Bronchial epithelial cell (primary cell): ENCODE data around the gene MCM7. TPM values are rescaled to one million over a fixed set of nuclear protein-coding genes. Genes with fewer than 3 reads are reported as not detected.
"Not testable (repeated sequence)": the region's sequence is repeated elsewhere in the genome, so short reads cannot be mapped to it uniquely, and the experiment has no call there.

Experiments used
- DNase-seq: peaks from one replicate; pipeline ENCODE4 v3.0.0-alpha.2; 2010; ENCODE audit warnings: low read depth
- FAIRE-seq: peaks from 2 replicates; lab custom pipeline; 2011; peaks lifted over from hg19 to GRCh38; lab: Jason Lieb, UNC
- H3K27me3 ChIP-seq: 2 replicates; pipeline ENCODE4 v1.5.1; 2011; ENCODE audit warnings: low read length; ENCODE audit not compliant: control insufficient read depth, insufficient read depth
- H3K36me3 ChIP-seq: 2 replicates; pipeline ENCODE4 v1.5.1; 2011; ENCODE audit warnings: low read length; ENCODE audit not compliant: control insufficient read depth, insufficient read depth
- H3K4me3 ChIP-seq: 2 replicates; pipeline ENCODE4 v1.5.1; 2011; ENCODE audit warnings: mild to moderate bottlenecking, low read depth, low read length, control low read depth
- total RNA-seq: library from RNA; depleted of rRNA; stranded (reverse); fragments of >200 nt; gene quantifications from 2 replicates; pipeline ENCODE4 v1.2.1, GENCODE V29; 2014
- TF ChIP-seq, protein P1 (sequence below): IDR thresholded peaks from 2 replicates; pipeline ENCODE4 v1.5.1; 2011; ENCODE audit warnings: mild to moderate bottlenecking, moderate library complexity, low read length, control low read depth, inconsistent platforms; ENCODE audit not compliant: insufficient read depth, severe bottlenecking

Gene MCM7
- total RNA-seq, 1 donor from 2014 or later, result 46.1 TPM

DNA sequence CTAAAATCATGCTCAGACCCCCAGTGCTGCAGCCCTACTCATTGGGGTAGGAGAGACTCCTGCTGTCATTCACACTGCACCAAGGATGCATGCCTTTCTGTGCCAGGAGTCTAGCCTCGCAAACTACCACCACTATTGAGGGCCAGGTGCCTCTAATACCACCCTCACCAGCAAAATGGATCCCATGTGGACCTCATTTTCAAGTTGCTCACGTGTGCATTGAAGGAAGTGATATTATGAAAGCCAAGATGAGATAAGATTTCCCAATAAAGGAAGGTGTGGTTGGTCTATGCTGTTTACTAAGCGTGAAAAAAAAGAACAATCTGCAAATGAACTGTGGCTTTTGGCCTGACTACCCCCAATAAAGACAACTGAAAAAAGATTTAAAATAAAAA lies 40.4 kb upstream of the MCM7 start:
- no peaks in the 10 kb centered on the region for H3K27me3 ChIP-seq
- TF ChIP-seq, protein P1, sequence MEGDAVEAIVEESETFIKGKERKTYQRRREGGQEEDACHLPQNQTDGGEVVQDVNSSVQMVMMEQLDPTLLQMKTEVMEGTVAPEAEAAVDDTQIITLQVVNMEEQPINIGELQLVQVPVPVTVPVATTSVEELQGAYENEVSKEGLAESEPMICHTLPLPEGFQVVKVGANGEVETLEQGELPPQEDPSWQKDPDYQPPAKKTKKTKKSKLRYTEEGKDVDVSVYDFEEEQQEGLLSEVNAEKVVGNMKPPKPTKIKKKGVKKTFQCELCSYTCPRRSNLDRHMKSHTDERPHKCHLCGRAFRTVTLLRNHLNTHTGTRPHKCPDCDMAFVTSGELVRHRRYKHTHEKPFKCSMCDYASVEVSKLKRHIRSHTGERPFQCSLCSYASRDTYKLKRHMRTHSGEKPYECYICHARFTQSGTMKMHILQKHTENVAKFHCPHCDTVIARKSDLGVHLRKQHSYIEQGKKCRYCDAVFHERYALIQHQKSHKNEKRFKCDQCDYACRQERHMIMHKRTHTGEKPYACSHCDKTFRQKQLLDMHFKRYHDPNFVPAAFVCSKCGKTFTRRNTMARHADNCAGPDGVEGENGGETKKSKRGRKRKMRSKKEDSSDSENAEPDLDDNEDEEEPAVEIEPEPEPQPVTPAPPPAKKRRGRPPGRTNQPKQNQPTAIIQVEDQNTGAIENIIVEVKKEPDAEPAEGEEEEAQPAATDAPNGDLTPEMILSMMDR, result no peak
- DNase-seq (no peak), FAIRE-seq (no peak)
- H3K4me3 ChIP-seq, result no peak overlapping the region
- H3K36me3 ChIP-seq, result no peaks in the 10 kb centered on the region

DNA sequence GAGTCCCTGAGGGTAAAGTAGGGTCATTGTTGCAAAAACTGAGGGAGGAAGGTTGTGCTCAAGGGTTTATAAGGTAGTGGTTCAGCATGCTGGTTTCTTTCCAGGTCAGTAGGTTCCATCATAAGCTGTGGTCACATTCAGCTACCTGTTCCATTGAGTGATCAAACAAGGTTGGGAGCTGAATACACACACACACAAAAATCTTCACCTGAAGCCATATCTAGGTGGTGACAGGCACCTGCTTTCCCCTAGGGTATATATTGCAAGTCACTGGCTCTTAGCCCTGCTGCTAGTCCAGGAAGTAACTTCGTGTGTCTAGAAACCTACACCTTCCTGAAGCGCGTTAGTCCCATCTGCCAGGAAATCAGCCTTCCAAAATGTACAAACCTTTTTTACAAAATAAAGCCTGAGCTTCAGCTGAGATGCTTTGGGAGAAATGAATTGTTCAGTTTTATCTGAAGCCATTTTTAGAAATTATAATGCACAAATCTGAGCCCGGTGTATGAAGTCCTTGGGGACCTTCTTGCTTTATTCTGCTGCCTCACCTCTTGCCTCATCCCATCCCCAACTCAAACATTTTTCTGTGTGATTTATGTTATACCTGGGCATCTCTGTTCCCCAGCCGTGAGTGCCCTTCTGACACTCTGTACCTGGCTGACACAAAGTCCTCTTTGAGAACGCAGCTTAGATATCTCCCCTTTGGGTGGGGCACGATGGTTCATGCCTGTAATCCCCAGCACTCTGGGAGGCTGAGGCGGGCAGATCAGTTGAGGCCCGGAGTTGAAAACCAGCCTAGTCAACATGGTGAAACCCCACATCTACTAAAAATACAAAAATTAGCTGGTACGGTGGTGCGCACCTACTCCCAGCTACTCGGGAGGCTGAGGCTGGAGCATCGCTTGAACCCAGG lies 36.9 kb upstream of the MCM7 start:
- DNase-seq (no peak), FAIRE-seq (no peak)
- Histone ChIP-seq H3K36me3 (no peaks in the 10 kb centered on the region), H3K4me3 (no peak overlapping the region), H3K27me3 (no peaks in the 10 kb centered on the region)
- TF ChIP-seq, protein P1, result no peak

DNA sequence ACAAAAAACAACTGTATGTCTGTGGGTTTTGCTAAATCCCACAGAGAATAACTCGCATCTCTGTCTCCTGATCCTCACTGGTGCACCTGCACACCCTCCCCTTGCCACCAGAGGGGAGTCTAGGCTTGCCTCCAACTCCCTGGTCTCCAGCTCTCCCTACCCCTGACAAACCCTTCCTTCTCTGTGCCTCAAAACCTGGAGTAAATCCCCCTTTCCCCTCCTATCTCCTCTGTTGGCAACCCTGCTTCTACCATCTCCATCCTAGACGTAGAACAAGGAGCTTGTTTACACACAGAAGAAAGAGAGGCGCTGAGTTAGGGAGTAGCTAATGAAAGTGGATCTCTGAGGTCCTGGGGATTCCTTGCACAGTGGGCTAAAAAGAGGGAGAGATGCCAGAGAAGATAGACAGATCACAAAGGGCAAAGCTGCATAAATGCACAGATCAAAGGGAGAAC lies 31.5 kb upstream of the MCM7 start:
- H3K27me3 ChIP-seq, result no peaks in the 10 kb centered on the region
- DNase-seq (peak; percentile 48), FAIRE-seq (no peak)

DNA sequence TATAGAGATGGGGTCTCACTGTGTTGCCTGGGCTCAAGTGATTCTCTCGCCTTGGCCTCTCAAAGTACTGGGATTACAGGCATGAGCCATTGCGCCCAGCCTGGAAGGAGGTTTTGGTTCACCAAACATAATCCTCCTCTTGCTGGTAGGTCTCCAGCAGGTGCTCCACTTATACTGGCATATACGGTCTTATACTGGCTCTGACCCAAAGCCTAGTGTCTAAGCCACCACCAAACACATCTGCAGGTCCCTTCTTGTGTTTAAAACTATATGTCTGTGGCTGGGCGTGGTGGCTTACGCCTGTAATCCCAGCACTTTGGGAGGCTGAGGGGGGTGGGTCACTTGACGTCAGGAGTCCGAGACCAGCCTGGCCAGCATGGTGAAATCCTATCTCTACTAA lies 30.9 kb upstream of the MCM7 start:
- DNase-seq (no peak), FAIRE-seq (no peak)
- no peak overlapping the region for H3K4me3 ChIP-seq
- no peaks in the 10 kb centered on the region for H3K36me3 ChIP-seq
- TF ChIP-seq, protein P1, result no peak
- H3K27me3 ChIP-seq, result no peaks in the 10 kb centered on the region

More for the DNA sequence above, 31.5 kb upstream of the MCM7 start:
- TF ChIP-seq, protein P1, result peak; percentile 97
- H3K36me3 ChIP-seq, result no peaks in the 10 kb centered on the region
- H3K4me3 ChIP-seq, result no peak overlapping the region

DNA sequence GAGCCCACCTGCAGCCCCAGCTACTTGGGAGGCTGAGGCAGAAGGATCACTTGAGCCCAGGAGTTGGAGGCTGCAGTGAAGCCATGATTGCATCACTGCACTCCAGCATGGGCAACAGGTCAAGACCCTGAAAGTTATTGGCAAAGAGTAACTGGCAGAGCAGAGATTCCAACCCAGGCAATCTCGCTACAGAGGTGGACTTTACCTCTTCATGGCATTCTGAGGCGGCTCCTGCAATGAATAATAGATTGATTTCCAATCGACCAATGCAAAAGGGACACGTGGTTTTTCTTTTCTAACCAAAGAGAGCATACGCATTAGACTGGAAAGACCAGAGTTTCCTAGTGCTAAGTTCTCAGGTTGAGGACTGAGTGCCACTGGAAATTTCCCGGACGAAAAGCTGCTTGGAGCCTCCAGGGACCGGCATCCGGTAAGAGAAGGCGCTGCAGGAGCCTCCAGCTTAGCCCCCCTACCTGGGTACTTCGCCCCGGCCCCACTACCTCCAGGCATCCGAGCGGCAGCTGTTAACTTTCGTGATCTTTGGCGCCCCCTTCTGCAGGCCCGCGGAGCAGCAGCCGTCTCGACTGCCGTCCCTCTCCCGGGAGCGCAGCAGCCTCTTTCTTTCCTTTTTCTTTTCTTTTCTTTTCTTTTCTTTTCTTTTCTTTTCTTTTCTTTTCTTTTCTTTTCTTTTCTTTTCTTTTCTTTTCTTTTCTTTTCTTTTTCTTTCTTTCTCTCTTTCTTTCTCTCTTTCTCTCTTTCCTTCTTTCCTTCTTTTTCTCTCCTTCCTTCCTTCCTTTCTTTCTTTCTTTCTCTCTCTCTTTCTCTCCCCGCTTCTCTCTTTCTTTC lies 29.6 kb upstream of the MCM7 start:
- DNase-seq (peak; percentile 36), FAIRE-seq (no peak)
- TF ChIP-seq, protein P1, result peak; percentile 81
- H3K27me3 ChIP-seq, result no peaks in the 10 kb centered on the region
- H3K4me3 ChIP-seq, result peak overlapping the region; percentile 7
- H3K36me3 ChIP-seq, result no peaks in the 10 kb centered on the region

DNA sequence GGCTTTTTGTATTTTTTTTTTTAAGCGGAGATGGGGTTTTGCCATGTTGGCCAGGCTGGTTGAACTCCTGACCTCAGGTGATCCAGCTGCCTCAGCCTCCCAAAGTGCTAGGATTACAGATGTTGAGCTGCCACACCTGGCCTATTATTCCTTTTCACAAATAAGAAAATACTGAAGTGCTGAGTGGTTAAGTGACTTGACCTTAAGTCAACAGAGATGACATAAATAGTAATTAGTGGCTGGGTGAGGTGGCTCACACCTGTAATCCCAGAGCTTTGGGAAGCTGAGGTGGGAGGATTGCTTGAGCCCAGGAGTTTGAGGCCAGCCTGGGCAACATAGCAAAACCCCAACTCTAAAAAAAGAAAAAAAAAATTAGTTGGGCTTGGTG lies 29.0 kb upstream of the MCM7 start:
- not testable (repeated sequence) for H3K36me3 ChIP-seq, H3K4me3 ChIP-seq, H3K27me3 ChIP-seq, FAIRE-seq
- peak; percentile 70 for DNase-seq
